ENCODE results near the gene RASGEF1C. TPM values are rescaled to one million over a fixed set of nuclear protein-coding genes. Genes with fewer than 3 reads are reported as not detected.
A peak's percentile ranks its signal among the peaks of the same experiment; 100 is the strongest.

Gene RASGEF1C
- polyA plus RNA-seq, 1 donor from 2014 or later, result not detected

DNA sequence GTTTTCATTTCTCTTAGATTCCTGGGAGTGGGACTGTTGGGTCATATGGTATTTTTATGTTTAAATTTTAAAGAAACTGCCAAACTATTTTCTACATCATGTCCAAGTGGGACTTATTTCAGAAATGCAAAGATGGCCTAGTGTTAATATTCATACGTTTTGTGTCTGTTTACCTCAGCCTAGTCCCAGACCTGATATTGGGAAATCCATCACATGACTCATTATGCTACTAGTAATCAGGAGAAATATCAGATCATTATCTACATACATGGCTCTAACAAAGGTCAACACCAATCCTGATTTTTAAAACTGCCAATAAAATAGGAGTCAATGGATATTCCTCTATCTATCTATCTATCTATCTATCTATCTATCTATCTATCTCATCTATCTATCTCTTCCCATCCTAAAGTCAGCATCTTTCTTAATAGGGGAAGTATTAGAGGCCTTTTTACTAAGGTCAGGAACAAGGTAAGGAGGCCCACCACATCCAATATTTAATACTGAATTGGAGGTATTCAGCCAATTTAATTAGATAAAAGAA lies 4.7 kb downstream of the RASGEF1C start:
- Mint-ChIP-seq H3K27ac (no peak overlapping the region), H3K9me3 (no peaks in the 10 kb centered on the region), H3K36me3 (no peaks in the 10 kb centered on the region), H3K4me3 (no peak overlapping the region), H3K4me1 (peaks cover 5 to 7% (median 6%) of the 10 kb centered on the region in 3 donors), H3K27me3 (peaks cover 20% of the 10 kb centered on the region)

DNA sequence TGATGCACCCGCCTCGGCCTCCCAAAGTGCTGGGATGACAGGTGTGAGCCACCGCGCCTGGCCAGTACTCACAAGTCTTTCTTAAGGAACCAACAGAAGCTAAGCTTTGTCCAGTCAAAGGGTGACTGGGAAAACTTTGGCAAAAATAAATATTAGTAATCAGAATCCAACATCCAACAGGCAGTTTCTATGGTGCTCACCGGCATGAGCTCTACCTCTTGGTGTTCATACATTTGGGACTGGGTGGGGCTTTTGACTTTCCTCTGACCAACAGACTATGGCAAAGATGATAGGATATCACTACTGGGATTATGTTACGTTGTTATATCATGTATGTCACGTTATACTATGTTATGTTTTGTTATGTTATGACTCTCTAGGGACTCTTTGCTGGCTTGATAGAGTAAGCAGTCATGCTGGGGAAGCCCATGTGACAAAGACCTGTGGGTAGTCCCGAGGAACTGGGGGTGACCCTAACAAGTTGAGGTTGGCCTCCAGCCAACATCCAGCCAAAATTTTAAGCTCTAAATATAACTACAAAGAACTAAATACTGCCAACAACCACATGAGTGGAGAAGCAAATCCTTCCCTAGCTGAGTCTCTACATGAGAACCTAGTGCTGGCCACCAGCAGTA lies 6.0 kb downstream of the RASGEF1C start:
- Mint-ChIP-seq H3K4me1 (peaks cover under 1 to 7% (median 2%) of the 10 kb centered on the region in 3 donors), H3K4me3 (no peak overlapping the region), H3K27ac (no peak overlapping the region), H3K36me3 (peaks cover 2% of the 10 kb centered on the region), H3K27me3 (peaks cover 14% of the 10 kb centered on the region), H3K9me3 (no peaks in the 10 kb centered on the region)

DNA sequence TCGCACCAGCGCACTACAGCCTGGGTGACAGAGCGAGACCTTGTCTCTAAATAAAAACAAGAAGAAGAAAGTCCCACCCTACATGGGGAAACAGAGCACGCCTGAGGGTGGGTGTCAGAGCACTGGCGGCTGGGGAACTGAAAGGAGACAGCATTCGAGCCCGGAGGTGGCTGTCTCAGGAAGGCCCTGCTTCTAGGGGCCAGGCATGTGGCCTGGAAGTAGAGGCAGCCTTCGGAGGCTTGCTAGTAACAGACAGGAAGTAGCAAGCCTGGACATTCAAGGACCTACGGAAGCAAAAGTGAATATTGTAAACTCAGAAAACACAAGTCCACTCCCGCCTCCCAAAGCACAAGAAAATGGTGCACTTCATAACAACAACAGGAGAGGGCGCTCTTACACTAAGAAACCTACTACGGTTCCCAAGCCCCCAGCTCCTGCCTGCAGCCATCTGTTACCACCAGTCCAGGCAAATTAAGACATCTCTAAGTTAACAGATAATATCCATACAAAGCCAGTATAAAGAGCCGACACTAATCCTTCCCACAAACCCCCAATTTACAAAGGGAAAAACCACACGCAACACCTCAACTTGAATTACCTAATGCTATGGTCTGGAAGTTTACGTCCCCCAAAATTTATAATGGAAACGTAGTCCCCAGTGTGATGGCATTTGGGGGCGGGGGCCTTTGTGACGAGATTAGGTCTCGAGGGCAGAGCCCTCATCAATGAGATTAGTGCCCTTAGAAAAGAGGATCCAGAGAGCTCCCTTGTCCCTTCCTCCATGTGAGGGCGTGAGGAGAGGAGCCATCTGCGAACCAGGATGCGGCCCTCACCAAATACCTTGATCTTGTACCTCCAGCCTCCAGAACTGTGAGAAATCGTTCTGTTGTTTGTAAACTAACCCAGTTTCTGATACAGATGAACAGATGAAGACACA lies 7.7 kb downstream of the RASGEF1C start:
- peaks cover 2% of the 10 kb centered on the region for H3K36me3 Mint-ChIP-seq
- peaks cover 8% of the 10 kb centered on the region for H3K27me3 Mint-ChIP-seq
- H3K4me1 Mint-ChIP-seq, result no peaks in the 10 kb centered on the region
- H3K9me3 Mint-ChIP-seq, result no peaks in the 10 kb centered on the region
- no peak overlapping the region for H3K27ac Mint-ChIP-seq
- no peak overlapping the region for H3K4me3 Mint-ChIP-seq

DNA sequence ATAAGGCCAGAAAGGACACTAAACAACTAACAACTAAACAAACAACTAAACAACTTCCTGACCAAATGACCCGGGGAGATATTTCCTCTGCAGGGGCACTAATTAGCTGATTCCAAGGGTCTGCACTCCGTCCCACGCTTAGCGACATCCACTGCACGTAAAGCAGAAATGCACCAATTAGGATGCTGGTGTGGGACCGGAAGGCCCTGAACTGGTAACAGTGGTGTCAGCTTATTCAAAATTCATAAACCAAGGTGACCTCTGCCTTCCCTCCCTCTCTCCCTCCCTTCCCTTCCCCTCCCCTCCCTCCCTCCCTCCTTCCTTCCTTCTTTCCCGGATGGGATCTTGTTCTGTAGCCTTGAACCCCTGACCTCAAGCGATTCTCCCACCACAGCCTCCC lies 9.6 kb downstream of the RASGEF1C start:
- no peak overlapping the region for H3K27ac Mint-ChIP-seq
- no peak overlapping the region for H3K4me3 Mint-ChIP-seq
- H3K9me3 Mint-ChIP-seq, result no peaks in the 10 kb centered on the region
- H3K27me3 Mint-ChIP-seq, result peaks cover 8% of the 10 kb centered on the region
- H3K4me1 Mint-ChIP-seq, result no peaks in the 10 kb centered on the region
- peaks cover 2% of the 10 kb centered on the region for H3K36me3 Mint-ChIP-seq

DNA sequence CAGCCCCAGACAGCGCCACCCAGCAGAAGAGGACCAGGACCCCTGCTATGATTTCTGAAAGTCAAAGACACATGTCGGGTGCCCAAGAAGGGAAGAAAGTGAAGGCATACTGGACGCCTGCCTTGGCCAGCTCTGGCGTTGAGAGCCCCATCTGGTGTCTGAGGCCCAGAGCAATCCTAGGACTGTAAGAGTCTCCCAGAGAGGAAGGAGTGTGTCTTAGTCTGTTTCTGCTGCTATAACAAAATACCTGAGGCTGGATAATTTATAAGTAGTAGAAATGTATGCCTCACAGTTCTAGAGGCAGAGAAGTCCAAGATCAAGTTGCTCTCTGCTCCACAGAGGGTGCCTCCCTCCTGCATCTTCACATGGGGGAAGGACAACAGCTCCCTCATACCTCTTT lies 10.8 kb downstream of the RASGEF1C start:
- no peaks in the 10 kb centered on the region for H3K9me3 Mint-ChIP-seq

DNA sequence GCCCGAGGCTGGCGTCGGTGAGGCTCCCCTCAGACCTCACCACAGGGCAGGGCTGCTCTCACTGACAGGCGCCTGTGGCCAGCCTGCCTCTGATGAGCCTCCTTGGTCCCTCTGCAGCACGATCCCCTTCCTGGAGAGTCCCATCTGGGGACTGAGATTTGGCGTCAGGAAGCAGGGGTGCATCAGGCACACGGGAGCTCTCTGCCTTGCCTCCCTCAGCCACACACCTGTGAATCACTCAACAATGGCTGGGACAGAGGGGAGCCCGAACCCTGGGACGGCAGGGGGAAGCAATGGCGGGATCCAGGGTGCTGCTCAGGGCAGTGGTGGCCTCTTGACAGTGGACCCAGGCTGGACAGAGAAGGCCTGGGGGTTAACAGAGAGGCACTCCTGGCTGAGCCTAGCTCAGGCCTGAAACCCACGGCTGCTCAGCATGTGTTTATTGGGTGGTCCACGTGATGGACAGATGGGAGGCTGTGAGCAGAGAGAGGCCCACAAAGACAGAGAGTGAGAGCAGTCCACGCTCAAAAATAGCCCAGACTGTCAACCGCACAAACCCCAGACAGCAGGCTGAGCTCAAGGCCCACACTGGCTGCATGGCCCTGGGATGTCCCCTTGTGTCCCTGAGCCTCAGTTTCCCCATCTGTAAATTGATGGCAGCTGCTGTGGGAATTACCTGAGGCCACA lies 11.9 kb downstream of the RASGEF1C start:
- H3K4me3 Mint-ChIP-seq, result no peak overlapping the region
- peaks cover 6% of the 10 kb centered on the region for H3K27me3 Mint-ChIP-seq
- H3K9me3 Mint-ChIP-seq, result no peaks in the 10 kb centered on the region
- no peaks in the 10 kb centered on the region for H3K4me1 Mint-ChIP-seq
- no peak overlapping the region for H3K27ac Mint-ChIP-seq
- H3K36me3 Mint-ChIP-seq, result peaks cover 2% of the 10 kb centered on the region

More for the DNA sequence above, 10.8 kb downstream of the RASGEF1C start:
- Mint-ChIP-seq H3K4me1 (no peaks in the 10 kb centered on the region), H3K36me3 (peaks cover 2% of the 10 kb centered on the region), H3K27ac (no peak overlapping the region), H3K27me3 (peaks cover 8% of the 10 kb centered on the region), H3K4me3 (no peak overlapping the region)

DNA sequence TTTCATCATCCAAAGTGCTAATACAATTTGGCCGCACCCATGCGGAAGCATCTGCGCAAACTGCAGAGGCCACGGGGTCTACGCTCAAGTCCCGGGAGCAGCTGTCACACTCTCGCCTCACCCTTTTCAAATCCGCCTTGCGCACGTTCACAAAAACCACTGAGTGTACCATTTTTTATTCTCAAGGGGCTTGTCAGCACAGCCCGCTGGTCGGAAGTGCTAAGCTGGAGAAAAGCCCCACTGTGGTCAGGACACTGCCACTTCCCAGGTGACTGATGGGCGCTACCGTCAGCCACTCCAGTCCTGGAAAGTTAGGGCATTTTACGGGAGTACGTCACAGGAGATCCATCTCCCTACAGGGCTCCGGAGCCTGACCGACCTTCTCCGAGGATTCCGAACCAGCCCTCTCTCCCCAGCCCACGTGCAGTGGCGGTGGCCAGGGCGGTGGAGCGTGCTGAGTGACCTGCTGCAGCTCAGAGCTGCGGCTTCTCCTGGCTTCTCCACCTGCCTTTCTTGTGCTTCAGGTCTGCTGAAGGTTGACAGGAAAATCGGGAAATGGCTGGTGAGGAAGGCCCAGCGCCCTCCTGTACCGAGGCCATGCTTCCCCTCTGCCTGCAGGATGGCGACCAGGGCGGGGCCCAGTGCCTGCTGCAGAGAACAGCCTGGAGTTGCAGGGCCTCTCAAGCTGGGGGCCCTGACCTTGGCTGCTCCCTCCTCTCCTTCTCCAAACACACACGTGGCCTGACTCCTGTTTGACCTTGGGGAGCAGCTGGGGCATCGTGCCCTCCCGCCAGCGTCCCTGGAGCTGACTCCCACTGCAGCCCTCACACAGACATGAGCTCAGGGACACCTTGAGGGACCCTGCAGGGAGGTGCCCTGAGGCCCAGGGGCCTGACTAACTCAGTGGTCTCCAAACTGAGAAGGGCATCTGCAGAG lies 14.3 kb downstream of the RASGEF1C start:
- no peak overlapping the region for H3K4me3 Mint-ChIP-seq
- H3K27me3 Mint-ChIP-seq, result peaks cover 3% of the 10 kb centered on the region
- no peaks in the 10 kb centered on the region for H3K4me1 Mint-ChIP-seq
- peaks cover 2% of the 10 kb centered on the region for H3K36me3 Mint-ChIP-seq
- H3K27ac Mint-ChIP-seq, result no peak overlapping the region
- peaks cover 0 to 5% (median 0%) of the 10 kb centered on the region in 3 donors for H3K9me3 Mint-ChIP-seq

DNA sequence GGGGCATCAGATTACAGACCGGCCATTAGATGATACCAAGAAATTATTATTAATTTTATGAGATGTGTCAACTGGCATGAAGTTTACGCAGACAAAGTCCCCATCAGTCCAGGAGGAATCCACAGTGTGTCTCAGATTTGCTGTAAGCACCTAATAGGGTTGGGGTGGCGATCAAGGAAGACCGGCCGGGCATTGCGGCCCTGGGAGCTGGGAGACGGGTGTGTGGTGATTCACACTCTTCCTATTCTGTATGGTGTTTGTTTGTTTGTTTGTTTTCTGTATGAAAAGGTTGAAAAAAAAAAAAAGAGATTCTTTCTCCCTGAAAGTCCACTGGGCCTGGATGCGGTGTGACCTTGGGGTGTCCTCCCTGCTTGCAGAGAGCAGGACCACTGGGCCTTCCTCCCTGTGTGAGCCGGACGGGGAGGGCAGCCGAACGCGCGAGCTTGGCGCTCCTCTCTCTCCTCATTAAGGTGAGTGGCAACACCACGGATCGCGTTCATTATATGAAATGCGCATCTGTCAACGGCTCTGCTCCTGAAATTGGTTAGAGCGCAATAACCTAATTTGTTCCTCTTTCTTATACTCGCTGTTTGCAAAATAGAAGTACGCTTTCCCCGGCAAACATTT lies 15.1 kb downstream of the RASGEF1C start:
- Mint-ChIP-seq H3K27me3 (peaks cover 3% of the 10 kb centered on the region), H3K27ac (no peak overlapping the region), H3K4me1 (no peaks in the 10 kb centered on the region), H3K4me3 (no peak overlapping the region), H3K9me3 (peaks cover 0 to 5% (median 3%) of the 10 kb centered on the region in 3 donors), H3K36me3 (no peaks in the 10 kb centered on the region)

DNA sequence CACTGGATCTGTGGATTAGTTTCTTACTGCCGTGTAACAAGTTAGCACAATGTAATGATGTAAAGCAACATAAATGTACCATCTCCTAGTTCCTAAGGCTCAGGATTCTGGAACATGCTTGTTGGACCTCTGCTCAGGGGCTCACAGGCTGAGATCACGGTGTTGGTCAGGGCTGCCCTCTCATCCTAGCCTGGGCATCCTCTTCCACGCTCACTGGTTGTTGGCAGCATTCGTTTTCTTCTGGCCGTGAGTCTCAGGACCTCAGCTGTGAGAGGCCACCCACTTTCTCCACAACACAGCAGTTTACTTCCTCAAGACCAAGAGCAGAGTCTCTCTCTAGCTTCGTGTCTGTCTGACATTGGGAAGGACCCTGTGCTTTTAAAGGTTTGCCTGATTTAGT lies 17.3 kb downstream of the RASGEF1C start:
- no peak overlapping the region for H3K4me3 Mint-ChIP-seq
- peaks cover 2 to 10% (median 5%) of the 10 kb centered on the region in 3 donors for H3K9me3 Mint-ChIP-seq
- no peaks in the 10 kb centered on the region for H3K4me1 Mint-ChIP-seq

DNA sequence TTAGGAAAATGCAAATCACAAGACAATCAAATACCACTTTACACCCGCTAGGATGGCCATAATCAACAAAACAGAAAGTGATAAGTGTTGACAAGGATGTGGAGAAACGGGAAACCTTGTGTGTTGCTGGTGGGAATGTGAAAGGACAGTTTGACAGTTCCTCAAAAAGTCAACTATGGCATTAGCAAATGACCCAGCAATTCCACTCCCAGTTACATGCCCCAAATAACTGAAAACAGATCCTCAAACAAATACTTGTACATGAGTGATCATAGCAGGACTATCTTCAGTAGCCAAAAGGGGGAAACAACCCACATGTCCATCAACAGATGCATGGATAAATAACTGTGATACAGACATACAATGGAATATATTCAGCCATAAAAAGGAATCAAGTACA lies 21.2 kb downstream of the RASGEF1C start:
- peaks cover 1% of the 10 kb centered on the region for H3K36me3 Mint-ChIP-seq
- H3K27me3 Mint-ChIP-seq, result no peaks in the 10 kb centered on the region
- no peaks in the 10 kb centered on the region for H3K4me1 Mint-ChIP-seq
- H3K9me3 Mint-ChIP-seq, result peaks cover 2 to 17% (median 5%) of the 10 kb centered on the region in 3 donors
- no peak overlapping the region for H3K4me3 Mint-ChIP-seq
- H3K27ac Mint-ChIP-seq, result no peak overlapping the region

More for the DNA sequence above, 17.3 kb downstream of the RASGEF1C start:
- H3K27me3 Mint-ChIP-seq, result peaks cover 3% of the 10 kb centered on the region
- no peak overlapping the region for H3K27ac Mint-ChIP-seq
- H3K36me3 Mint-ChIP-seq, result peaks cover 1% of the 10 kb centered on the region

DNA sequence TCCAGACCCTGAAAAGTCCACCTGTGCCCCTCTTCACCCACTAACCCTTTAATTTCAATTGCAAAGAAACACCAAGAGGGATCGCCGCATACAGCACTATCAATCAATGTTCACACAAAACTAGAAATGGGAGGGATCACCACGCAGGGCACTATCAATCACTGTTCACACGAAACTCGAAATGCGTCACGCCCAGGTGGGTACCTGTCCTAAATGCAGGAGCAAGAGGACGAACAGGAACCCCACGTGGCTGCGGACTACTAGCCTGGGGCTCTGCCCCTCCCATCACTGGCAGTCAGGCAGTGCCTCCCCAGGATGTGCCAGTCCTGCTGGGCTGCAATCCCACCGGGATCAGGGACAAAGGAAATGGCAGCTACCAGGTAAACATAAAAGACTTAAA lies 28.2 kb downstream of the RASGEF1C start:
- Mint-ChIP-seq H3K4me1 (peaks cover 0 to 3% (median 0%) of the 10 kb centered on the region in 3 donors), H3K36me3 (no peaks in the 10 kb centered on the region)

DNA sequence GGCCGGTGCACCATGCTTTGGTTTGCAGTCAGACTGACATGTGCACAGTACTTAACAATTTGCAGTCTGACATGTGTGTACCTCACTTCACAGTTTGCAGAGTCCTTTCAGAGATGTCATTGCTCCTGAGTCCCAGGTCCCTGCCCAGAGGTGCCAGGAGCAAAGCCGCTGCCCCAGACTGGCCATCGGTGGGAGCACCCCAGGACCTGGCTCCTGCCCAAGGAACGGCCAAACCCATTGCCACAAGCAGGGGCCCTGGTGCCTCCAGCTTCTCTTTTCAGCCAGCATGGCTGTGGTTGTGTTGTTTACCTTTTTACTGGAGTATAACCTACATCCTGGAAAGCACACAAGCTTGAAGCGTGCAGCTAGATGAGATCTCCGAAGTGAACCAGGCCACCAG lies 28.6 kb downstream of the RASGEF1C start:
- H3K4me1 Mint-ChIP-seq, result peaks cover 0 to 3% (median 0%) of the 10 kb centered on the region in 3 donors

More for the DNA sequence above, 28.2 kb downstream of the RASGEF1C start:
- peaks cover 4% of the 10 kb centered on the region for H3K27me3 Mint-ChIP-seq
- no peak overlapping the region for H3K27ac Mint-ChIP-seq
- peaks cover 0 to 9% (median 0%) of the 10 kb centered on the region in 3 donors for H3K9me3 Mint-ChIP-seq
- H3K4me3 Mint-ChIP-seq, result peak overlapping the region in 2 of 4 donors; percentile 17 to 52

More for the DNA sequence above, 28.6 kb downstream of the RASGEF1C start:
- peak overlapping the region in 1 of 4 donors; percentile 20 for H3K4me3 Mint-ChIP-seq
- H3K27ac Mint-ChIP-seq, result no peak overlapping the region
- H3K36me3 Mint-ChIP-seq, result no peaks in the 10 kb centered on the region
- peaks cover 0 to 9% (median 0%) of the 10 kb centered on the region in 3 donors for H3K9me3 Mint-ChIP-seq
- peaks cover 4% of the 10 kb centered on the region for H3K27me3 Mint-ChIP-seq

Data from IgD-negative memory B cell (primary cell).